Midbrain (tissue), 1 donor: ENCODE results near the gene CCN5.
"Not testable (repeated sequence)": the region's sequence is repeated elsewhere in the genome, so short reads cannot be mapped to it uniquely, and the experiment has no call there.

Source experiments
- DNase-seq: peaks from one replicate; lab custom pipeline; 2025; lab: John Stamatoyannopoulos, UW

The CCN5 gene

DNA sequence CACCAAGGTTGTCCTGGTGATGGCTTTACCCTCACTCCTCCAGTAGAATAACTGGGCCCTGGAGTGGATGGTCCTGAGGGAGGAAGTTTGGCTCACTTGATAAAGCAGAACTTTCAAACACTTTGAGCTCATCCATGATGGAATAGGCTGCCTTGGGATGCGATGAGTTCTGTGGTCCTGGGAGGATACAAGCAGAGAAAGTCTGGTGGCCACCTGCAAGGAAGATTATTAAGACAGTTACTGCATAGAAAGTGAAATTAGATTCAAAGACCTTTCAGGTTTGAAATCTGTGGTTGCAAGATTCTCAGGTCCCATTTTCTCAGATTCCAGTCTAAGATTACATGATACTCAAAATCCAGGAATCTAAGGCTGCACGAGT, 19.9 kb upstream of the CCN5 start:
- no peak for DNase-seq

GRCh38 chr20:44695674-44696300, 19.4 kb upstream of the CCN5 start:
- DNase-seq, result no peak

- DNase-seq, result no peak
Measured at GRCh38 chr20:44696315-44696714, 18.9 kb upstream of the CCN5 start.

DNA sequence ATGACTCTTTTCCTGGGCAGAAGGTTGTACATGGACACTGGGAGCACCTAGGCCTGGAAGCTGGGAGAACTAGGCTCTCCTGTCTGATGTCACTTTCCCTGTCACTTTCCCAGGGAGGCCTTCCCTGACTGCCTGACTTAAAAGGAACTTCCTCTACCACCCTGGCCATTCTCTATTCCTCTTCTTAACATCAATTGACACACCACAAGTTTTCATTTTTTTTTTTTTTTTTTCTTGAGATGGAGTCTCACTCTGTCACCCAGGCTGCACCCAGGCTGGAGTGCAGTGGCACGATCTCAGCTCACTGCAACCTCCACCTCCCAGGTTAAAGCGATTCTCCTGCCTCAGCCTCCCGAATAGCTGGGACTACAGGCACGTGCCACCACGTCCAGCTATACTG, 18.1 kb upstream of the CCN5 start:
- not testable (repeated sequence) for DNase-seq

DNA sequence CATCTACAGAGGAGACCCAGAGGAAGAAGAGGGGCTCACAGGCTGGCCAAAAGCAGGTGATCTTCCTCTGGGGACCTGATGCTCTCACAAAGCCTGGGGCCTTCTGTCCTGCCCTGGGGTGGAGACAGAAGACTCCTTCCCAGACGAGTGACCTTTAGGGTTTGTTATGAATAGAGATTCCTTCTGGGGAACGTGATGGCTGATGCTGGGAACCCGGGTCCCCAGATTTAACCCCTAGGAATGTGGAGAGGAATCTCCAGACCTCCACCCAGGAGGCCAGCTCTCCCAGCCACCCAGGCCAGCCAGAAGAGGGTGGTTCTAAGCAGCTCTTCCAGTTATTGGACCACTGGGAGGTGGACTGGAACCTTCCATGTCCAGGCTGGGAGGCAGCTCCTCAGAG, 16.8 kb upstream of the CCN5 start:
- DNase-seq, result no peak

DNA sequence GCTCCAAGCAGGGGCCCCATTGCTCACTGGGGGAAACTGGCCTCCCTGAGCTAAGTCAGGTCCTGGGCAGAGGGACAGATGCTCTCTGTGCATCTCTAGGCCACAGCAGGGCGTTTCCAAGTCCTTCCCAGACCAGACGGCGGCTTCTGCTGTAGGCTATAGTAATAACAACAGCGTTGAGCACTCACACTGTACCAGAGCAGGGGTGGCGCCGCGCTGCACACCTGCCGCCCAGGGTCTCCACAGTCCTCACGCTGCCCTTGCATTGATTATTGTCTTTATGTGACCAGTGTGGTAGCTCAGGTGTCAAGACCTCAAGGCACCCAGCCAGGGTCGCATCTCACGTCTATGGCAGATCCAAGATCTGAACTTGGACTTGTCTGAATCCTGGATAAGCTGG, 14.9 kb upstream of the CCN5 start:
- no peak for DNase-seq

GRCh38 chr20:44701118-44701857, 13.9 kb upstream of the CCN5 start:
- no peak for DNase-seq

DNA sequence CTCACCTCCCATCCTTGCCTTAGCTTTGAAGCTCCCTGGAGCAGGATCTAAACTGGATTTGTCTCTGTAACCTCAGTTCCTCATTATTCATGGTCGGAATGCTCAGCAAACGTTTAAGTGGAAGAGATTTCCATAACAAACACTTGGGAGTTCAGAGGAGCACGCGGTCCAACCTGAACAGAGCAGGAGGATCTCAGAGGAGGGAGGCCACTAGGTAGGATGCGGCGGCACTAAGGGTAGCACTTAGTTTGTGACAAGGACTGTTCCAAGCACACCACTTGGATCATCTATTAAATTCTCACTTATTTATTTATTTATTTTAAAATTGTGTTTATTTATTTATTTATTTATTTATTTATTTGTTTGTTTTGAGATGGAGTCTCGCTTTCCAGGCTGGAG, 13.3 kb upstream of the CCN5 start:
- no peak for DNase-seq

DNA sequence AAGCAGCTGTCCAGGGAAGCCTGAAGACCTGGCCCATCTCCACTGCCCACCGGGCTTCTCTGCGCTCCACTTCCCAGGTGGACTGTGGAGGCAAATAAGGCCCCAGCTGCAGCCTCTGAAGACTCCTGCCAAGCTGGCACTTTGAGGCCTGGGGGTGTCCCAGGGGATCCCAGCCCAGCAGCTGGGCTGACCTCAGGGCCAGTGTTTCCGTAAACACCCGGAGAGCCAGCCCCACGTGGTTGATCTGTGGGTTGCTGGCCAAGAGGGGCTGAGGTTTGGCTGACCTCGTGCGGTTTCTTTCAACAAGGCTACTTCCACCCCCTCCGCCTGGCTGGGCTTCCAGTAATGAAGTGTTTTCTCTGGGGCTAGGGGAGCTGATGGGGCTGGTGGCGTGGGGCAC, 12.4 kb upstream of the CCN5 start:
- DNase-seq, result peak; percentile 92

DNA sequence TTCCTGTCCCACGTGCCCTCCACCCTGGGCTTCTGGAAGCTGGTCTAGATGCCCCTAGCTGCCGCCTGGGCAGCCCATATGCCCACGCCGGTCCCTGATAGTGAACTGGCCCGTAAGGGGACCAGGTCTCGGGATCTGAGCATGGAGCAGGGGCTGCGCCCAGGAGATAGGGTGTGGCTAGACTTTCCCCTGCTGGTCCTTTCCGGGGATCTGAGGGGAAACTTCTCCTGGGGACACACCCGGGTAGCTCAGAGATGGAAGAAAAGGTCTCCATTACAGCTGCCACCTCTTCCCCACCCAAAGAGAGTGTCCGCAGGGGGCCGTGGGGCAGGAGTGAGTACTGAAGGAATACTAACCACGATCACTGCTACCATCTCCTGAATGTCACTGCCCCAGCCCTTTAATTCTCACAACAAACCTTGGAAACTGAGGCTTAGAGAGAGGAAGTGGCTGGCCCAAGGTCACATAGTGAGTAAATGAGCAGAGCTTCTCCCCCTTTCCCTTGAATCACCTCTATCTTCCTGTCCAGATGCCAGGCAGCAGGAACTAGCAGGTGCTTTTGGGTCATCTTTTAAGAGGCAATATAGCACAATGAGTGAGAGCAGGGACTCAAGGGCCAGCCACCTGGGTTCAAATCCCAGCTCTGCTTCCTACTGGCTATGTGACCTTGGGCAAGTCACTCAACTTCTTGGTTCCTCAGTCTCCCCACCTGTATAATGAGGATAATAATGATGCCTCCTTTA, 11.8 kb upstream of the CCN5 start:
- DNase-seq, result no peak

GRCh38 chr20:44703956-44704488, 11.1 kb upstream of the CCN5 start:
- DNase-seq, result no peak

- no peak for DNase-seq
Measured at GRCh38 chr20:44704551-44704971, 10.6 kb upstream of the CCN5 start.

GRCh38 chr20:44705364-44706094, 9.6 kb upstream of the CCN5 start:
- no peak for DNase-seq

GRCh38 chr20:44706301-44707017, 8.7 kb upstream of the CCN5 start:
- DNase-seq, result no peak

GRCh38 chr20:44707018-44707579, 8.1 kb upstream of the CCN5 start:
- DNase-seq, result no peak

GRCh38 chr20:44709380-44709779, 5.8 kb upstream of the CCN5 start:
- DNase-seq, result no peak

DNA sequence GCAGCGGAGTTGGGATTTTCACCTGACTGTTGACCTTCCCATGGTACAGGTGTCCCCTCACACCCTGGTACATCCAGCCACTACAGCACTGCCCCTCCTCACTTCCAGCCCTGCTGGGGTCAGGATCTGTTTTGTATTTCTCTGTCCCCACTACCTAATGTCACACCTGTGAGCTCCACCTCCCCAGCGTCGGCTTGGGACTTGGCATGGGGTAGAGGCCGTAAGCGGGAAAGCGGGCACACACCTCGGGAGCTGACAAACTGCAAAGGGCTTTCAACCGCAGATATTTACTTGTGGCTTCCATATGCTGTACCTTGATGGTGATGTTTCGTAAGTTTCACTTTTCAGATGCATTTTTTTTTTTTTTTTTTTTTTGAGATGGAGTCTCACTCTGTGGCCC, 5.4 kb upstream of the CCN5 start:
- no peak for DNase-seq

GRCh38 chr20:44711237-44711636, 3.9 kb upstream of the CCN5 start:
- no peak for DNase-seq

DNA sequence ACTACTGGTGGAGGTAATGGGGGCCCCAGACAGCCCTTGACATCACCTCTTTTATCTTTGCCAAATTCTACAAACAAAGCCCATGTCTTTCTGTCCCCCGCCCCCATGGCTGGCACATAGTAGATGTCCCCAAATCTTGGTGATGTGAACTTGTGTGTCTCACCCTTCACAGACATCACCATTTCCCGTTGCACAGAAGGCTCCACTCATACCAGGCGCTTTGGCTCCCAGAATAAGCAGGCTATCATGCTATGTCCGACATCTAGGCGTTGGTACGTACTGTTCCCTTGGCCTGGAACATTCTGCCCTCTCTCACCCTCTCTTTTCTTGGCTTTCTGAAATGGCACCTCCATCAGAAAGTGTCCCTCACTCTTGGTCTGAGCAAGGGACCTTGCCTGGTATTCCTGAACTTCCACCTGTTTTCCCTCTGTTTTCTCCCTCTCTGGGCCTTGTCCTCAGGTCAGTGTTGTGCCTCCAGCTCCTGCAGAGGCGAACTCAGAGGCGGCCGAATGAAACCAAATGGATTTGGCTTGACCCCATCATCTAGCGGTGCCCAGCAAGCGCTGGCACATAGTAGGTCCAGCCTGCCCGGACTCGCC, 968 bp upstream of the CCN5 start:
- no peak for DNase-seq

DNA sequence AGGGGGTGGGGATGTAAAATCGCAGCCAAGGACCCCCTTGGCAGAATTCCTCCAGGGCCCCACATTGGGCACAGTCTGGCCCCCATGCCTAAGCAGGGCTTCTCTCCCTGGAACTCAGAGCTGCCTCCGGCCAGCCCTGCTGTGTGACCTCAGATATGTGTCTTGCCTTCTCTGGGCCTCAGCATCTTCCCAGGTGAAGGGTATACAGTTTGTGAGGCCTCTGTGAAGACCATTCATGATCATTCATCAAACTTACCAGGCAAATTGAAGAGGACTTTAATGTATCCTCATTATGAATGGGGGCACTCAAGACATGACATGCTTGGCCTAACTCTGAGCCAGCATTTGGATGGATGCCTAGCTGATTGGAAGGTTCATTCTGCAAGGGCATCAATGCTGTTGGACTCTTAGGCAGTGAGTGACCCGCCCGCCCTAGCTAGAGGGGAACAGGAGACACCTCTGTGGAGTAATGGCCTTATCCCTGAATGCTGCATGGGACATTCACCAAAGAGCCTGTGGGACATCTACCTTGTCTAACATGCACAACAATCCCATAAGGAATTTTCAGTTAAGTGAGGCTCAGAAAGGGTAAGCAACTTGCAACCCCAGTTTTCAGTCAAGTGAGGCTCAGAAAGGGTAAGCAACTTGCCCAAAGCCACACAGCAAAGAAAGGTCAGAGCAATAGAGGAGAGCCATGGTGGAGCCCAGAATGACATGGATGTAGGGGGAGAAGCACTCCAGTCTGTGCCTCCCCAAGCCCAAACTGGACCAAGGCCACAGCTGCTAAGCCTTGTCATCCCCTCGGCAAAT, 535 bp downstream of the CCN5 start:
- DNase-seq, result no peak
